HEK293T (cell line): Measurements from ENCODE around the gene CFAP251.

Experiments
- HDGF ChIP-seq: fragments of 450-650 bp; IDR thresholded peaks from 2 replicates; pipeline ENCODE4 v1.6.1; 2017; ENCODE audit warnings: antibody characterized with exemption, borderline replicate concordance
- SP1 ChIP-seq: fragments of 450-650 bp; IDR thresholded peaks from 2 replicates; pipeline ENCODE4 v1.6.1; 2017
- SUZ12 ChIP-seq: fragments of 450-650 bp; IDR thresholded peaks from 2 replicates; pipeline ENCODE4 v1.6.1; 2016; ENCODE audit warnings: mild to moderate bottlenecking
- TARDBP ChIP-seq: fragments of 450-650 bp; IDR thresholded peaks from 2 replicates; pipeline ENCODE4 v1.6.1; 2016

- no peak for TF ChIP-seq SUZ12
- no peak for TF ChIP-seq HDGF
- TF ChIP-seq TARDBP, result no peak
- no peak for TF ChIP-seq SP1
Measured at GRCh38 chr12:121933522-121934308, 15.3 kb downstream of the CFAP251 start.
